Activated T-helper 17 cell treated with anti-CD3 and anti-CD28 coated beads, Interleukin-2, amount 50 U/mL, for 72 hours (primary cell): ENCODE results near the gene NEK5. TPM values are rescaled to one million over a fixed set of nuclear protein-coding genes. Genes with fewer than 3 reads are reported as not detected.
A peak's percentile ranks its signal among the peaks of the same experiment; 100 is the strongest.
"Not testable (repeated sequence)": the region's sequence is repeated elsewhere in the genome, so short reads cannot be mapped to it uniquely, and the experiment has no call there.

Source experiments
- ATAC-seq: fragments of 150-1000 bp; cut with Tn5 transposase; replicated peaks from 2 replicates; pipeline ENCODE4 v1.10.0; 2021; ENCODE audit warnings: mild to moderate bottlenecking, moderate library complexity
- H3K27ac Mint-ChIP-seq: one replicate; pipeline ENCODE4 v1.8.0; 2022; ENCODE audit warnings: mixed read lengths
- H3K27me3 Mint-ChIP-seq: one replicate; pipeline ENCODE4 v1.8.0; 2022; ENCODE audit warnings: mixed read lengths
- H3K36me3 Mint-ChIP-seq: one replicate; pipeline ENCODE4 v1.8.0; 2022; ENCODE audit warnings: low read depth, mild to moderate bottlenecking, mixed read lengths
- H3K4me1 Mint-ChIP-seq: one replicate; pipeline ENCODE4 v1.8.0; 2022; ENCODE audit warnings: mixed read lengths
- H3K4me3 Mint-ChIP-seq: one replicate; pipeline ENCODE4 v1.8.0; 2022; ENCODE audit warnings: mild to moderate bottlenecking, mixed read lengths
- H3K9me3 Mint-ChIP-seq: one replicate; pipeline ENCODE4 v1.8.0; 2022; ENCODE audit warnings: mixed read lengths
- total RNA-seq, 2 donors: library from RNA; stranded (reverse); gene quantifications; one replicate each; pipeline ENCODE4 v1.2.3, GENCODE V29; 2022

Gene NEK5, protein sequence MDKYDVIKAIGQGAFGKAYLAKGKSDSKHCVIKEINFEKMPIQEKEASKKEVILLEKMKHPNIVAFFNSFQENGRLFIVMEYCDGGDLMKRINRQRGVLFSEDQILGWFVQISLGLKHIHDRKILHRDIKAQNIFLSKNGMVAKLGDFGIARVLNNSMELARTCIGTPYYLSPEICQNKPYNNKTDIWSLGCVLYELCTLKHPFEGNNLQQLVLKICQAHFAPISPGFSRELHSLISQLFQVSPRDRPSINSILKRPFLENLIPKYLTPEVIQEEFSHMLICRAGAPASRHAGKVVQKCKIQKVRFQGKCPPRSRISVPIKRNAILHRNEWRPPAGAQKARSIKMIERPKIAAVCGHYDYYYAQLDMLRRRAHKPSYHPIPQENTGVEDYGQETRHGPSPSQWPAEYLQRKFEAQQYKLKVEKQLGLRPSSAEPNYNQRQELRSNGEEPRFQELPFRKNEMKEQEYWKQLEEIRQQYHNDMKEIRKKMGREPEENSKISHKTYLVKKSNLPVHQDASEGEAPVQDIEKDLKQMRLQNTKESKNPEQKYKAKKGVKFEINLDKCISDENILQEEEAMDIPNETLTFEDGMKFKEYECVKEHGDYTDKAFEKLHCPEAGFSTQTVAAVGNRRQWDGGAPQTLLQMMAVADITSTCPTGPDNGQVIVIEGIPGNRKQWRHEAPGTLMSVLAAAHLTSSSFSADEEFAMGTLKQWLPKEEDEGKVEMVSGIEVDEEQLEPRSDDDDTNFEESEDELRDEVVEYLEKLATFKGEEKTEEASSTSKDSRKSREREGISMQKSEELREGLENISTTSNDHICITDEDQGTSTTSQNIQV
- not detected for total RNA-seq

DNA sequence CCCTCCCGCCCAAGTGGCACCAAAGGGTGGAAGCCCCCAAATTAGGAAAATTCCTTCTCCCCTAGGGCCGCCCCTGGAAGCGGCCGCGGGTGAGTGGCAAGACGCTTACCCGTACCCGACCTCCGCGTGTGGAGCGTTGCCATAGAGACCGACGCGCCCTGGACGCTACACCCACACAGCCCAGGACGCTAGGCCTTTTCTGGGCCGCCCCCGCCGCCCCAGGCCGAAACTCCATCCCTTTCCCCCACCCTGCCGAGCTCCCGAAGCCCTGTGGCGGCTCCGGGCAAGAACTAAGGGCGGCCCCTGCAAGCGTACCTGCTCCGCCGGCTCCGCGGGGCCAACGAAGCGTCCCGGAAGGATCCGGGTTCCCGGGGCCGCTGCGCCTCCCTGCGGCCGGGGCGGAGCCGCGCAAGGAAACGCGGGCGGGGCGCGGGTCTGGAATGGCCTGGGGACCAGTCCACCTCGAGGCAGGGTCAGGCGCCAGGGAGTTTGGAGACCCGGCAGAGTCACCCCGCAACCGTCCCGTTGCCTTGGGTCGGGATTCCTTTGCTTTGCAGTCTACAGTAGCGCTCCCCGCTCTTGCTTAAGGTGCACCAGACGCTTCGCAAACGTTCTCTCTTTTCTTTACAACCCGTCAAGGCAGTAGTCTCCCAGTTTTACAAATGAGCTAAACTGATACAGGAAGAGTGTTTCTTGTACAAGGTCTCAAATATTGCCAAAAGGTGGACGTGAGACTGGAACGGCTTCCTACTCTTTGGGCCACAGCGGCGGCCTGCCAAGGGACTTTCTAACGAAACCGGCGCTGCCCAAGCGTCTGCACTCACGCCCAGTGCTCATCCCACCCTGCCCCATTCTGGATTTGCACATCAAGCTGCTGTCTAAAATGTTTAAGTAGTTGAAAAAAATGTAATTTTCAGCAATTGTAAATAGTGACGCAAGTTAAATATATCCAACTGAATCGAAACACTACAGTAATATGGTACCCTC lies at the start of gene NEK5:
Gene NEK5, minus strand, starts transcription at position 360 of the 987 bp plus-strand sequence. CDS start 1,591 bp downstream, outside the sequence.
- no peak within 1 kb of the TSS for H3K27ac Mint-ChIP-seq
- H3K36me3 Mint-ChIP-seq: peaks cover 5% of the 10 kb centered on the region
- H3K27me3 Mint-ChIP-seq: peaks cover 7% of the 10 kb centered on the region
- peak within 1 kb of the TSS; percentile 78 for H3K4me3 Mint-ChIP-seq
- peak; percentile 80 for ATAC-seq
- no peaks in the 10 kb centered on the region for H3K9me3 Mint-ChIP-seq
- peaks cover 7% of the 10 kb centered on the region for H3K4me1 Mint-ChIP-seq

GRCh38 chr13:52177276-52177675 lies 48.4 kb upstream of the NEK5 start:
- peaks cover 72% of the 10 kb centered on the region for H3K36me3 Mint-ChIP-seq
- H3K4me3 Mint-ChIP-seq: no peak overlapping the region
- H3K27me3 Mint-ChIP-seq: no peaks in the 10 kb centered on the region
- no peaks in the 10 kb centered on the region for H3K9me3 Mint-ChIP-seq
- no peak for ATAC-seq
- no peaks in the 10 kb centered on the region for H3K4me1 Mint-ChIP-seq
- H3K27ac Mint-ChIP-seq: no peak overlapping the region

DNA sequence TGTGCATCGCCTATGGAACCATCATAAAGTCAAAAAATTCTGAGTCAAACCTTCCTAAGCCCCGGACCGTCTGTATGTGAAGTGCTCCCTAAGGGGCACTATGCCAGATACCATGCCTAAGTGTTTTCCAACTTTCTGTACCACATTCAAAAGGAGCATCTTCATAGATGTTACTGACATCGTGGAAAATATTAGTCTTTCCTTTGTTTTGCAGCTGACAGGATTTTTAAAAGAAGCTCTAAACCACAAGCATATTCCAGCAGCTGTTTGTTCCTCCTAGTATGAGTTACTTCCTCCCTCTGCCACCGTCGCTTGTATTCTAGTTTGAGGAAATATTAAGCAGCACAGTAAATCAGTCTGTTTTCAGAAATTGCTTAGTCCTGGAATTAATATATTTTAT lies 45.1 kb upstream of the NEK5 start:
- ATAC-seq: peak; percentile 26
- Mint-ChIP-seq H3K36me3 (peaks cover 76% of the 10 kb centered on the region), H3K27ac (peak overlapping the region; percentile 16)
- H3K4me1 Mint-ChIP-seq, H3K27me3 Mint-ChIP-seq, H3K9me3 Mint-ChIP-seq, H3K4me3 Mint-ChIP-seq: not testable (repeated sequence)

DNA sequence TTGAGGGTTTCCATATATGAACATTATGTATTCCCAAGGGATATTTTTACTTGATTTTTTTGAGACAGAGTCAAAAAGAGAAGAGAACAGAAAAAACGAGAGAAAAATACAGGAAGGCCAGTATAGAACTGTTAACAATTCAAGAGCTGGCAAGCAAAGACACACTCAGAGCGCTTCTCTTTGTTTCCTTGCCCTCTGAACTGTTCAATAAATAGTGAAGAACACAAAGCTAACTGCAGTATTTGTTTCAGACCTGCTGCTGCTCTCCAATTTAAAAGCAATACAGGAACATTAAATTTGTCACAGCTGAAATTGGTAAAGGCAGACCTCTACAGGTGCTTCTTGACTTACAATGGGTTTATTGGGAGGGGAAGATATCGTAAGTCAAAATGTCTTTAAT lies 44.5 kb upstream of the NEK5 start:
- H3K27me3 Mint-ChIP-seq: no peaks in the 10 kb centered on the region
- ATAC-seq: no peak
- H3K36me3 Mint-ChIP-seq: peaks cover 80% of the 10 kb centered on the region
- no peaks in the 10 kb centered on the region for H3K4me1 Mint-ChIP-seq
- H3K4me3 Mint-ChIP-seq: no peak overlapping the region
- no peaks in the 10 kb centered on the region for H3K9me3 Mint-ChIP-seq
- no peak overlapping the region for H3K27ac Mint-ChIP-seq

- ATAC-seq, H3K9me3 Mint-ChIP-seq, H3K27me3 Mint-ChIP-seq, H3K4me3 Mint-ChIP-seq, H3K4me1 Mint-ChIP-seq: not testable (repeated sequence)
- H3K36me3 Mint-ChIP-seq: peaks cover 85% of the 10 kb centered on the region
- H3K27ac Mint-ChIP-seq: peak overlapping the region; percentile 7
Observed at GRCh38 chr13:52171686-52172085, 42.8 kb upstream of the NEK5 start.

DNA sequence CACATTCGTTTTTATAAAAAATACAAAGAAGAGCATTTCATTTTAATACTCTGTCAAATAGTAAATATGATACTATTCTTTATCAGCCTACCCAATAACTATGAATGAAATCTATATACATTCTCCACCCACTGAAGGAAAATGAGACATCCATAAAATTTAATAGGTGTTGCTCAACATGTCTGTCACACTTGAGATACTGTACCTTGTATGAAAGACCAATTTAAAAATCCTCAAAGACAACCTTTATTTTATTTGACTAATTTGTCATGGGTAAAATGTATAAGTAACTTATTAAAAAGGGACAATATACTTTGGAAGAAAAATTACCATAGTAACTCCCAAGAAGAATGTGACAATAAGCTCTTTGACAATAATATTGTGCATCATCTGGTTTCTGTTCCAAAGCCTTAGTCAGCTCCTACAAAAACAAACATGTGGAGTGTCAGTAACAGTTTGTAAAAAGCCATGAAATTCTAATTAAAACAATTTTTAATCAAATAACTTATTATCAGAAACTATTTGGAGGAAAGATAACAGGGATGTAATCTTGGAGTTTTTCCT lies 42.0 kb upstream of the NEK5 start:
- not testable (repeated sequence) for H3K27me3 Mint-ChIP-seq, H3K27ac Mint-ChIP-seq, H3K4me1 Mint-ChIP-seq, H3K4me3 Mint-ChIP-seq, H3K9me3 Mint-ChIP-seq, ATAC-seq
- peaks cover 93% of the 10 kb centered on the region for H3K36me3 Mint-ChIP-seq

GRCh38 chr13:52169839-52170238 lies 41.0 kb upstream of the NEK5 start:
- Mint-ChIP-seq H3K36me3 (peaks cover 89% of the 10 kb centered on the region), H3K4me1 (no peaks in the 10 kb centered on the region), H3K4me3 (no peak overlapping the region), H3K9me3 (no peaks in the 10 kb centered on the region), H3K27me3 (no peaks in the 10 kb centered on the region), H3K27ac (no peak overlapping the region)
- ATAC-seq: no peak

- Mint-ChIP-seq H3K27me3 (no peaks in the 10 kb centered on the region), H3K27ac (no peak overlapping the region), H3K9me3 (no peaks in the 10 kb centered on the region), H3K36me3 (peaks cover 47% of the 10 kb centered on the region), H3K4me1 (no peaks in the 10 kb centered on the region), H3K4me3 (no peak overlapping the region)
- no peak for ATAC-seq
Observed at GRCh38 chr13:52165411-52165810, 36.5 kb upstream of the NEK5 start.

DNA sequence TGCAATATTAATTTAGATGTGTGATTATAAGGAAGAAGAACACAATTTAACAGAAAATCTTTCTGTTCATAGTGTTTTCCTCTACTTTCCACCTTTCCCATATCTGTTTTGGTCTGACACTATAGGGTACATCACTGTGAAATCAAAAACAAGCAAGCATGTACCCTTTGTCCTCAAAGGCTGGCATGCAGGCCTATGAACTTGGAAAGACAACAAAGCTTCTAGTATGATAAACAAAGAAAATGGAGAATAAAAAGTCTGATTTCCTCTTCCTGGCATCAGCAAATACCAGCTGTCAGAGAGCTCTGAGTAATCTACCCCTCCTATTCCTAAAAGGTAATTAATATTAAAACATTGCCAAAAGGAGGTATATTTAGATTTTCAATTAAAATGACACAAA lies 36.1 kb upstream of the NEK5 start:
- H3K27ac Mint-ChIP-seq: no peak overlapping the region
- no peaks in the 10 kb centered on the region for H3K9me3 Mint-ChIP-seq
- H3K4me3 Mint-ChIP-seq: no peak overlapping the region
- no peaks in the 10 kb centered on the region for H3K27me3 Mint-ChIP-seq
- H3K36me3 Mint-ChIP-seq: peaks cover 42% of the 10 kb centered on the region
- no peak for ATAC-seq
- H3K4me1 Mint-ChIP-seq: peaks cover 1% of the 10 kb centered on the region

DNA sequence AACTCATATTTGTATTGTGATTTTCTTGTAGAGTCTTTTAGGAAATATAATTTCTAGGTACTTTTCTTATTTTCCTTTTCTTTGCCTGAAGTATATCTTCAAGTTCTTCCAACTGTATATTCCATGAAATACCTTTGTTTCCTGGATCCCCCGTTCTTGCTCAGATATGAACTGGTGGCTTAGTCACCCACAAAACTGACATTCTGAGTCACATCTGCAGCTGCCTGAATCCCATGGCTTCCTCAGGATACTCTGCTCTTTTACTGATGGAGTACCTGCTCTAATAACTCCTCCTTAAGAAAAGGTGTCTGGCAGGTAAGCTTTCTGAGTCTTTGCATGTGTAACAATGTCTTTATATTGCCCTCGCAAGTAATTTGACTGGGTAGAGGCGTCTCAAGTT lies 35.0 kb upstream of the NEK5 start:
- peaks cover 36% of the 10 kb centered on the region for H3K36me3 Mint-ChIP-seq
- H3K4me1 Mint-ChIP-seq, H3K27me3 Mint-ChIP-seq, H3K4me3 Mint-ChIP-seq, H3K27ac Mint-ChIP-seq, ATAC-seq, H3K9me3 Mint-ChIP-seq: not testable (repeated sequence)

DNA sequence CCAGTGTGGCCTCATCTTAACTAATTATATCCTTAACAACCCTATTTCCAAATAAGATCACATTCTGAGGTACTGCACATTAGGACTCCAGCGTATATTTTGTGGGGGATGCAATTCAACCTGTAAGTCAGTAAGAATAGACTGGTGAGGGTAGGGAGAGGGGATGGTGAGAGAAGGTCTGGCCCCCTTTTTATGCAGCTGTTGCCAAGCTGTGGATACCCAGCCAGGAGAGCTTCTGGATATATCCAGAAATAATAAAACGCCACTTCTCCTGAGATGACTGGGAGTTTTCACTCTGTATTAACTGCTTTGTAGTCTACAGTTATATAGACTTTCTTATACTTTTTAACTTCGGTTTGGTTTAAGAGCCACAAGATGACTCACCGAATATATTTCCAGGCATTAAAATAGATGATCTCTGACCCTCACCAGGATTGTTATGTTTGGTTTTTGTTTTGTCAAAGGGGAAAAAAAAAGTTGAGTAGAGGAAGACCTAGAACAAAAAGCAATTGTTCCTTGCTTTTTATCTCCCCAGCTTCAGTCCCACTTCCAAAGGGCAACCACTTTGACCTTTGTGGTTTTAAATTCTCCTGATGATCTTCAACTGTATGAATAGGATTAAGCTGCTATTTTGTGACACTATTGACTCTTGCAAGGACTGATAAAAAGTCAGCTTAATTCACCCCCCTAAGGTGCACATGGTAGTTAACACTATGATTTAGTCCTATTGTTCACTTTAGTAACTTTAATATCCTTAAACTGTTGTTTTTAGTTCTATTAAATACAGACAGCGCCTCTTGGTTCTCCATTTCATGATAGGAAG lies 33.6 kb upstream of the NEK5 start:
- Mint-ChIP-seq H3K27me3 (no peaks in the 10 kb centered on the region), H3K27ac (no peak overlapping the region), H3K4me3 (no peak overlapping the region), H3K36me3 (peaks cover 22% of the 10 kb centered on the region), H3K4me1 (peaks cover 7% of the 10 kb centered on the region), H3K9me3 (no peaks in the 10 kb centered on the region)
- no peak for ATAC-seq

- Mint-ChIP-seq H3K4me3 (no peak overlapping the region), H3K9me3 (no peaks in the 10 kb centered on the region), H3K27ac (no peak overlapping the region), H3K36me3 (peaks cover 10% of the 10 kb centered on the region), H3K4me1 (peaks cover 14% of the 10 kb centered on the region), H3K27me3 (no peaks in the 10 kb centered on the region)
- ATAC-seq: no peak
Observed at GRCh38 chr13:52161181-52161646, 32.3 kb upstream of the NEK5 start.

- no peak overlapping the region for H3K27ac Mint-ChIP-seq
- no peak for ATAC-seq
- H3K36me3 Mint-ChIP-seq: peaks cover 3% of the 10 kb centered on the region
- H3K4me3 Mint-ChIP-seq: no peak overlapping the region
- peaks cover 14% of the 10 kb centered on the region for H3K4me1 Mint-ChIP-seq
- H3K27me3 Mint-ChIP-seq: no peaks in the 10 kb centered on the region
- H3K9me3 Mint-ChIP-seq: no peaks in the 10 kb centered on the region
Observed at GRCh38 chr13:52160506-52160905, 31.6 kb upstream of the NEK5 start.
